Ishikawa (cell line): Measurements from ENCODE around the gene RABGEF1.

Source experiments
- CEBPB ChIP-seq: IDR thresholded peaks from 2 replicates; pipeline ENCODE4 v1.6.1; 2012
- EGR1 ChIP-seq: IDR thresholded peaks from 2 replicates; pipeline ENCODE4 v1.6.1; 2012
- EP300 ChIP-seq: IDR thresholded peaks from 2 replicates; pipeline ENCODE4 v1.6.1; 2012; ENCODE audit warnings: borderline replicate concordance
- TAF1 ChIP-seq: IDR thresholded peaks from 2 replicates; pipeline ENCODE4 v1.6.1; 2012; ENCODE audit warnings: low read depth, mild to moderate bottlenecking

GRCh38 chr7:66747881-66748511 lies 7.5 kb downstream of the RABGEF1 start:
- TF ChIP-seq CEBPB = no peak
- no peak for TF ChIP-seq TAF1
- no peak for TF ChIP-seq EGR1
- no peak for TF ChIP-seq EP300
